Measurements from ENCODE around the gene TNFRSF1B. TPM values are rescaled to one million over a fixed set of nuclear protein-coding genes. Genes with fewer than 3 reads are reported as not detected.

The TNFRSF1B gene
- 1 to 10 TPM; 4.8 to 9.3 (median 6.9) TPM for polyA plus RNA-seq (ENCODE audit: insufficient read length in 3 of 3)
- long read RNA-seq, donor 1, partial matches to known transcripts: 0 of 1 reads
- long read RNA-seq, donor 1, other reads (novel, unspliced or antisense): 0 of 1 reads
- long read RNA-seq, donor 2, partial matches to known transcripts: 0 of 1 reads
- long read RNA-seq, donor 2, other reads (novel, unspliced or antisense): 0 of 1 reads
- long read RNA-seq, donor 3, partial matches to known transcripts: 0 of 1 reads
- long read RNA-seq, donor 3, other reads (novel, unspliced or antisense): 0 of 1 reads
- long read RNA-seq, donor 4: 0 reads
- long read RNA-seq, donor 5: 0 reads
- long read RNA-seq, donor 6: 0 reads
- long read RNA-seq, donor 7, partial matches to known transcripts: 0 of 1 reads
- long read RNA-seq, donor 7, other reads (novel, unspliced or antisense): 0 of 1 reads
- long read RNA-seq, donor 8, partial matches to known transcripts: 12 of 13 reads
- long read RNA-seq, donor 8, other reads (novel, unspliced or antisense): 0 of 13 reads
- long read RNA-seq, donor 9, partial matches to known transcripts: 0 of 1 reads
- long read RNA-seq, donor 9, other reads (novel, unspliced or antisense): 0 of 1 reads
- long read RNA-seq, donor 10, partial matches to known transcripts: 0 of 1 reads
- long read RNA-seq, donor 10, other reads (novel, unspliced or antisense): 0 of 1 reads
- long read RNA-seq, donor 11, partial matches to known transcripts: 0 of 1 reads
- long read RNA-seq, donor 11, other reads (novel, unspliced or antisense): 0 of 1 reads
- long read RNA-seq, donor 12: 0 reads
- long read RNA-seq, donor 13: 0 reads
- long read RNA-seq, donor 14: 0 reads
- long read RNA-seq, donor 15: 0 reads
- long read RNA-seq, donor 16, partial matches to known transcripts: 6 of 9 reads
- long read RNA-seq, donor 16, other reads (novel, unspliced or antisense): 0 of 9 reads

GRCh38 chr1:12166834-12167492 is at the start of gene TNFRSF1B:
Gene TNFRSF1B, plus strand, starts transcription at chr1:12166991. Its CDS starts 101 bp downstream, at chr1:12167092.
- DNase-seq (ENCODE audit: extremely low read depth in 1 of 11, low read depth in 9 of 11, low spot score in 4 of 11): no peak

GRCh38 chr1:12121212-12122003 is 45.4 kb upstream of the TNFRSF1B start:
- DNase-seq (ENCODE audit: extremely low read depth in 1 of 11, low read depth in 9 of 11, low spot score in 4 of 11): no peak

- no peak for DNase-seq (ENCODE audit: extremely low read depth in 1 of 11, low read depth in 9 of 11, low spot score in 4 of 11)
Observed at GRCh38 chr1:12123172-12123571, 43.6 kb upstream of the TNFRSF1B start.

GRCh38 chr1:12124693-12125421 is 41.9 kb upstream of the TNFRSF1B start:
- peak in 8 of 11 donors; percentile 44 to 76 (median 66) for DNase-seq (ENCODE audit: extremely low read depth in 1 of 11, low read depth in 9 of 11, low spot score in 4 of 11)

- no peak for DNase-seq (ENCODE audit: extremely low read depth in 1 of 11, low read depth in 9 of 11, low spot score in 4 of 11)
Observed at GRCh38 chr1:12125422-12126355, 41.1 kb upstream of the TNFRSF1B start.

GRCh38 chr1:12126781-12127180 is 40.0 kb upstream of the TNFRSF1B start:
- DNase-seq (ENCODE audit: extremely low read depth in 1 of 11, low read depth in 9 of 11, low spot score in 4 of 11): no peak

- no peak for DNase-seq (ENCODE audit: extremely low read depth in 1 of 11, low read depth in 9 of 11, low spot score in 4 of 11)
Observed at GRCh38 chr1:12127206-12127810, 39.5 kb upstream of the TNFRSF1B start.

GRCh38 chr1:12128120-12128519 is 38.7 kb upstream of the TNFRSF1B start:
- DNase-seq (ENCODE audit: extremely low read depth in 1 of 11, low read depth in 9 of 11, low spot score in 4 of 11): no peak

GRCh38 chr1:12129624-12130023 is 37.2 kb upstream of the TNFRSF1B start:
- DNase-seq (ENCODE audit: extremely low read depth in 1 of 11, low read depth in 9 of 11, low spot score in 4 of 11): no peak

- no peak for DNase-seq (ENCODE audit: extremely low read depth in 1 of 11, low read depth in 9 of 11, low spot score in 4 of 11)
Observed at GRCh38 chr1:12130466-12131130, 36.2 kb upstream of the TNFRSF1B start.

GRCh38 chr1:12132078-12132477 is 34.7 kb upstream of the TNFRSF1B start:
- DNase-seq (ENCODE audit: extremely low read depth in 1 of 11, low read depth in 9 of 11, low spot score in 4 of 11): no peak

GRCh38 chr1:12134716-12135115 is 32.1 kb upstream of the TNFRSF1B start:
- DNase-seq (ENCODE audit: extremely low read depth in 1 of 11, low read depth in 9 of 11, low spot score in 4 of 11): no peak

- no peak for DNase-seq (ENCODE audit: extremely low read depth in 1 of 11, low read depth in 9 of 11, low spot score in 4 of 11)
Observed at GRCh38 chr1:12135612-12136011, 31.2 kb upstream of the TNFRSF1B start.

- no peak for DNase-seq (ENCODE audit: extremely low read depth in 1 of 11, low read depth in 9 of 11, low spot score in 4 of 11)
Observed at GRCh38 chr1:12136916-12137610, 29.7 kb upstream of the TNFRSF1B start.
